IPS-18c (cell line): Measurements from ENCODE around the gene ITGBL1.

ENCODE experiments used
- H3K4me3 ChIP-seq: 2 replicates; pipeline ENCODE4 v1.7.0; 2013; ENCODE audit warnings: low read depth, mild to moderate bottlenecking, low read length, moderate library complexity; ENCODE audit not compliant: insufficient read depth
- H3K9me3 ChIP-seq: one replicate; pipeline ENCODE4 v1.6.1; 2013; ENCODE audit warnings: mild to moderate bottlenecking, low read length, moderate library complexity; ENCODE audit not compliant: control insufficient read depth, insufficient read depth

ITGBL1 gene

DNA sequence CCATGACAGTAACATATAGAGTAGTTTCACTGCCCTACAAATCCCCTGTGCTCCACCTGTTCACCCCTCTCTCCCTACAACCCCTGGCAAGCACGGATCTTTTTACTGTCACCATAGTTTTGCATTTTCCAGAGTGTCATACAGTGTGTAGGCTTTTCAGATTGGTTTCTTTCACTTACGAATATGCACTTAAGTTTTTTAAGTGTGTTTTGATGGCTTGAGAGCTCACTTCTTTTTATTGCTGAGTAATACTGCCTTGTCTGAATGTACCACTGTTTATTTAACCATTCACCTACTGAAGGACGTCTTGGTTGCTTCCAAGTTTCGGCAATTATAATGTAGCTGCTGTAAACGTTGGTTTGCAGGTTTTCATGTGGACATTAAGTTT is 175.1 kb downstream of the ITGBL1 start:
- Histone ChIP-seq H3K9me3 (no peaks in the 10 kb centered on the region), H3K4me3 (no peak overlapping the region)

- Histone ChIP-seq H3K9me3 (no peaks in the 10 kb centered on the region), H3K4me3 (no peak overlapping the region)
Measured at GRCh38 chr13:101628900-101629299, 176.4 kb downstream of the ITGBL1 start.

DNA sequence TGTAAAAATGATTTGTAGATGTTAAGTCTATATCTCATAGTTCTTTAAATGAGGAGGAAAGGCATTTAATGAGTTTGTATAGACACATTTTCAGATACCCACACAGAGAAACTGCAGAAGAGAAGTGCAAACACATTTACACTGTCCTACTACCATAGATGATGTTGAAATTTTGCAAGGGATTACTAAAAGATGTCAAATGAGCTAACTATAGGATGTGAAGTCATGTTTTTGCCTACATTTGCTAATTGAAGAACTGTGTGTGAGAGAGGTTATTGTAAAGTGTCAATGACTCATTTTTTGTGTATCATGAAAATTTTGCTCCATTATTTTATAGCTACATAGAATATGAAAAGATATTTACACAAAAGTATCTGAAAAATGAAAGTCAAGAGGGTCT is 178.9 kb downstream of the ITGBL1 start:
- no peak overlapping the region for H3K4me3 ChIP-seq
- H3K9me3 ChIP-seq, result no peaks in the 10 kb centered on the region

- H3K9me3 ChIP-seq, result no peaks in the 10 kb centered on the region
Measured at GRCh38 chr13:101634142-101634541, 181.7 kb downstream of the ITGBL1 start.

GRCh38 chr13:101639711-101640110 is 187.2 kb downstream of the ITGBL1 start:
- H3K4me3 ChIP-seq, result no peak overlapping the region
- H3K9me3 ChIP-seq, result no peaks in the 10 kb centered on the region

More at GRCh38 chr13:101634142-101634541, 181.7 kb downstream of the ITGBL1 start:
- H3K4me3 ChIP-seq, result no peak overlapping the region

DNA sequence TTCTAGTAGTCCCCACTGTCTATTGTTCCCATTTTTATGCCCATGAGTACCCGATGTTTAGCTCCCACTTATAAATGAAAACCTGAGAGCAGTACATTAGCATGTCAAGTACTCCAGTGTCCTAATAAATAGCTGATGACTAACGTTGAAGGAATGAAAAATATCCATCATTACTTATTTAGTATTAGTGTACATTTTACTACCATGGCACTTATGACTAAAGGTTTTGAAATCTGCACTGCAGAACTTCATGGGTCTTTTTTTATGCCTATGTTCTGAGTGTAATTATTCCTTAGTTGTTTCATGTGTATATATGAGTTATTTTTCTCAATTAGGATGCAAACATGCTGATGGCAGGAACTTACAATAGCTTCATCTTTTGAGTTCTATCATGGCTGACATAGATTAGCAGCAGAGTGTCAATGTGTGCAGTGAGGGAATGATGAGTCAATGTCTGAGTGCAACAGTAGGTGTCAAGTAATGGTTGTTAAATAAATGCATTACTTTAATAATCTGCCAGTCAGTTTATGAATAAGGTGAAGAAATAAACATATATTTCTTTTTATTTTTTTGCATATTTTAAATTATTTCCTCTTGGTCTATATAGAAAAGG is 188.4 kb downstream of the ITGBL1 start:
- H3K4me3 ChIP-seq, result no peak overlapping the region
- H3K9me3 ChIP-seq, result peaks cover 4% of the 10 kb centered on the region

- Histone ChIP-seq H3K4me3 (no peak overlapping the region), H3K9me3 (peaks cover 4% of the 10 kb centered on the region)
Measured at GRCh38 chr13:101645871-101646270, 193.4 kb downstream of the ITGBL1 start.

GRCh38 chr13:101647760-101648159 is 195.3 kb downstream of the ITGBL1 start:
- Histone ChIP-seq H3K4me3 (no peak overlapping the region), H3K9me3 (peaks cover 4% of the 10 kb centered on the region)

- peaks cover 4% of the 10 kb centered on the region for H3K9me3 ChIP-seq
- H3K4me3 ChIP-seq, result no peak overlapping the region
Measured at GRCh38 chr13:101648766-101649487, 196.5 kb downstream of the ITGBL1 start.

DNA sequence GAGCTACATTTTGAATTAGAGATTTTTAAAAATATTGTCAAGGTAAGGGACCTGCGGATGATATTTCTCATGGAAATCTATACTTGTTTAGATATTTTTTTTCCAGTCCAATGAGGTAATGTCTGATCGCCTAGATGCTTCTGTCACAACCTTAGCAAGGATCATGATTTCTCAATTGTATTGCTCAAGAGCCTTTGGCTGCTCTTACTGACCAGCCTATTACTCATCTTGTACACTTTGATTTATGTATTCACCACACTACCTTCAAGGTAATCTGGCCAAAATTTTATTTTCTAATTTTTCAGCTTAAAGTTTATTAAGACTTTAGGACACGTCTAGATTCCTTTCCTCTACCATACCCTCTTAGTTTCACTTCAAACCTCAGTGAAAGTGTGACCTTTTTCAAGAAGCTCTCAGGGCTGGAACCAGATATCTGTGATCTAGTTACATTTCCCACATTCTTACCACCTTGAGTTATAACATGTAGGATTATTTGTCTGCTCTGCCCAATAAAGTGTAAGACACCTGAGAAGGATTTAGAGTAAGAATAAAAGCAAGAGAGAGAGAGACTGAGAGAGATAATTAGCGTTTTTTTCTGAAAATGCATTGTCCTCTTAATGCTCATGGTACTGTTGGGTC is 197.1 kb downstream of the ITGBL1 start:
- Histone ChIP-seq H3K9me3 (peaks cover 4% of the 10 kb centered on the region), H3K4me3 (no peak overlapping the region)

- Histone ChIP-seq H3K4me3 (no peak overlapping the region), H3K9me3 (no peaks in the 10 kb centered on the region)
Measured at GRCh38 chr13:101654883-101655282, 202.4 kb downstream of the ITGBL1 start.

DNA sequence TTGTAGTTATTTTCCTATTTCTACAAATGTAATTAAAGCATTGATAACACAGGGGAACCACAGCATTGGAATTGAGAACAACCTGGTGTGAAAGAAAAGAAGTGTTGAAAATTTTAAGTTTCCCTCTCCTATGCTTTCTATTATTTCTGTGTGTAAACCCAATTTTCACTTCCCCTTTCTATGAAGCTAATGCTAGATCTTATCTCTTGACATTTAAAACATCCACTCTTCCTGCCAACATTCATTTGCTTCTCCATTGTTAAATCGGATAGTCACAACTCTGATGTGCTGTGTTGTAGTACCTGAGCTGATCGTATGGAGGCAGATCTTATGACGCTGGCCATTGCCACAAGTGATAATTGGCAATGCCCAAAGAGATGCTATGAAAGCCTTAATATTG is 203.0 kb downstream of the ITGBL1 start:
- no peak overlapping the region for H3K4me3 ChIP-seq
- H3K9me3 ChIP-seq, result no peaks in the 10 kb centered on the region

DNA sequence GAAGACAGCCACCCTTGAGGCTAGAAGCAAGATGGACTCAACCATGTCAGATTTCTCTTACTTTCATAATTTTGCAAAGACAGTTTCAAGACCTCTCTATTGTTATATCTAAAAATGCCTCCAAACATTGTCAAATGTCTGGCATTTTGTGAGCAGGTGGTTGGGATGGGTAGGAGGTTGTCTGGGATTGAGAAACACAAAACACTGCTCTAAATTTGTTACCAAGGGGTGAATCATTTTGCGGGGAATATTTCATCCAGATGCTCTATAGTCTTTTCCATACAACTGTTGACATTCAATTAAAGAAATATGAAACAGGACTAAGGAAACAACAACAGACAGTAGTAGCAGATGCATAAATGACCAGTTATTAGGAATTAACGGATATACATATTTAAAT is 208.2 kb downstream of the ITGBL1 start:
- H3K9me3 ChIP-seq, result no peaks in the 10 kb centered on the region
- H3K4me3 ChIP-seq, result no peak overlapping the region

DNA sequence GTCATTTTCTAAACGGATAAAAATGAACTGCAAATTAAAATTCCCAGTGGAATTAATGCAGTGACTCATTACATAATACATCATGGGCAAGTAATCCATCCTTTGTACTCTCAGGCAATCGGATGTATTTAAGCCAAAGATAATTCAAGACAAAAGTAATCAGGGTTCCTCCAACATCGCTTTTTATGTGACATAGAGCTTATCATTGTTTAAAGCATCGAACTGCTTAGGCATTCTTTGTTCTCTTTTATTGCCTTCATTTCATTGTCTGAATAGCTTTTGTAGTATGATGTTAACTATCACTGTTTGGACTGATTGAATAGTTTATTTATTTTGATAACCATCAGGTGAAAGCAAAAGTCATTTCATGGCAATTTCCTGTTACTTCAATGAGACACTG is 209.4 kb downstream of the ITGBL1 start:
- H3K9me3 ChIP-seq, result no peaks in the 10 kb centered on the region
- no peak overlapping the region for H3K4me3 ChIP-seq

- H3K9me3 ChIP-seq, result no peaks in the 10 kb centered on the region
- no peak overlapping the region for H3K4me3 ChIP-seq
Measured at GRCh38 chr13:101673360-101674105, 221.1 kb downstream of the ITGBL1 start.

GRCh38 chr13:101681834-101682233 is 229.4 kb downstream of the ITGBL1 start:
- Histone ChIP-seq H3K9me3 (no peaks in the 10 kb centered on the region), H3K4me3 (no peak overlapping the region)

DNA sequence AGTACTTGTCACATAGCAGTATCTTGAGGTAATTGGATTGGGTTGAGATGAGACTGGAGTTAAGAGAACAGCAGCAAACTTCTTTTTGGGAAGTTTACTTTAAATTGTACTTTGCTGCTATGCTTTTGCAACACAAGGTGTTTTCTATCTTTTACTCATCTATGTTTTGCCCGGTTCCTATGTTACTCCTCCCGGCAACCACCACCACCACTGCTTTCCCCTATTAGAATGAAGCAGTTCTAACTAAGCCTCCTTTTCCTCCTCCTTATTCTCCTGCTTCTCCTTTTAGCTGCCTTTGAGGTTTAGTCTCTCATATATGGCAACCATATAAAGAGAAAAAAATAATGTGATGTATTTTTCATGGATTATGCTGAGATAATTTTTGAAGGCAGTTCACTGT is 233.5 kb downstream of the ITGBL1 start:
- no peaks in the 10 kb centered on the region for H3K9me3 ChIP-seq
- H3K4me3 ChIP-seq, result no peak overlapping the region

DNA sequence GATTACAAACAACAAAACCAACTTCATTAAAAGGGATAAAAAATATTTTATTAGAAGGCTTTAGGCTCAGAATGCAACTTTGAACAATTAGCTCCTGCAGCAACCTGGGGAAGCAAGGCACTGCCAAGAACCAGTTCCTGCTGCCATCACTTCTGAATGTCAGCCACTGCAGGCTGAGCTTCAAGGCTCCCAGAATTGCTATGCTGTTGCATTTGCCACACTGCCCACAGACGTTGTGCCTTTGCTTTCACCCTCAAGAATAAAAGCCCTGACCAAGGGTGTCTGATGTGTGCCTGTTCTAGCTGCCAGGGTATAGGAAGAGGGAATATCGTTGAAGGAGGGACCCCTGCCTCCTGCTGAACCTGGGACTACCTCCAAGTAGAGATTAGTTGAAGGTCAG is 238.4 kb downstream of the ITGBL1 start:
- no peaks in the 10 kb centered on the region for H3K9me3 ChIP-seq
- no peak overlapping the region for H3K4me3 ChIP-seq
